HFFc6 (cell line): ENCODE results near the gene CD59. TPM values are rescaled to one million over a fixed set of nuclear protein-coding genes. Genes with fewer than 3 reads are reported as not detected.

ENCODE experiments used
- DNase-seq: peaks from one replicate; pipeline ENCODE4 v3.0.0-alpha.2; 2018
- H3K27ac Mint-ChIP-seq: 2 replicates; pipeline ENCODE4 v1.8.0; 2020; ENCODE audit warnings: mild to moderate bottlenecking, mixed read lengths
- H3K27me3 Mint-ChIP-seq: 2 replicates; pipeline ENCODE4 v1.8.0; 2021; ENCODE audit warnings: mild to moderate bottlenecking, moderate library complexity, mixed read lengths; ENCODE audit not compliant: insufficient read depth
- H3K36me3 Mint-ChIP-seq: 2 replicates; pipeline ENCODE4 v1.8.0; 2021; ENCODE audit warnings: low read depth, mixed read lengths
- H3K4me1 Mint-ChIP-seq: 2 replicates; pipeline ENCODE4 v1.8.0; 2020; ENCODE audit warnings: low read depth, mixed read lengths
- H3K4me3 Mint-ChIP-seq: 2 replicates; pipeline ENCODE4 v1.8.0; 2020; ENCODE audit warnings: mild to moderate bottlenecking, moderate library complexity, mixed read lengths
- H3K9me3 Mint-ChIP-seq: 2 replicates; pipeline ENCODE4 v1.8.0; 2020; ENCODE audit warnings: mild to moderate bottlenecking, mixed read lengths
- CTCF ChIP-seq: fragments of 200-600 bp; sonication (generic); IDR thresholded peaks from 2 replicates; pipeline ENCODE4 v1.5.0; 2021; ENCODE audit warnings: antibody characterized with exemption, mild to moderate bottlenecking
- total RNA-seq, 6 experiments: library from RNA; stranded (reverse); fragmentation: NEBNext Ultra II Directional; extraction: Animal tissue kit (Norgen Biotek cat#: 25700); gene quantifications; 2 replicates in 1 of 6; 3 replicates in 5 of 6; pipeline ENCODE4 v1.2.3, GENCODE V29; 2021

The CD59 gene
- total RNA-seq, 6 experiments from 2014 or later, result 1,095 to 1,408 (median 1,232) TPM

- Mint-ChIP-seq H3K4me3 (peak within 1 kb of the TSS; percentile 90), H3K36me3 (peaks cover 5% of the 10 kb centered on the region; the same call in 1 of the 2 replicates), H3K9me3 (no peaks in the 10 kb centered on the region), H3K4me1 (peaks cover 77% of the 10 kb centered on the region), H3K27me3 (peaks cover 7% of the 10 kb centered on the region), H3K27ac (peak within 1 kb of the TSS; percentile 96)
- no peak for TF ChIP-seq CTCF
- peak; percentile 85 for DNase-seq
Observed at GRCh38 chr11:33700502-33701271, 35.5 kb downstream of the CD59 start, which contains the start of gene C11orf91. TSS of gene C11orf91 (minus strand) at chr11:33700826. CDS start at chr11:33700740, 86 bp downstream.

GRCh38 chr11:33700063-33700501 lies 36.1 kb downstream of the CD59 start:
- H3K4me3 Mint-ChIP-seq, result peak overlapping the region; percentile 70
- no peak for TF ChIP-seq CTCF
- DNase-seq, result no peak
- peaks cover 77% of the 10 kb centered on the region for H3K4me1 Mint-ChIP-seq
- H3K36me3 Mint-ChIP-seq, result no peaks in the 10 kb centered on the region; the same call in 1 of the 2 replicates
- H3K27ac Mint-ChIP-seq, result peak overlapping the region; percentile 81
- H3K9me3 Mint-ChIP-seq, result no peaks in the 10 kb centered on the region
- peaks cover 7% of the 10 kb centered on the region for H3K27me3 Mint-ChIP-seq

GRCh38 chr11:33699515-33700062 lies 36.6 kb downstream of the CD59 start:
- Mint-ChIP-seq H3K4me3 (peak overlapping the region; percentile 70), H3K4me1 (peaks cover 77% of the 10 kb centered on the region), H3K27me3 (peaks cover 7% of the 10 kb centered on the region), H3K9me3 (no peaks in the 10 kb centered on the region), H3K36me3 (no peaks in the 10 kb centered on the region), H3K27ac (peak overlapping the region; percentile 81)
- TF ChIP-seq CTCF, result no peak
- DNase-seq, result no peak

- no peak for TF ChIP-seq CTCF
Observed at GRCh38 chr11:33698921-33699320, 37.3 kb downstream of the CD59 start.

GRCh38 chr11:33697997-33698396 lies 38.2 kb downstream of the CD59 start:
- Mint-ChIP-seq H3K4me3 (no peak overlapping the region), H3K27ac (no peak overlapping the region), H3K9me3 (no peaks in the 10 kb centered on the region), H3K27me3 (peaks cover 7% of the 10 kb centered on the region), H3K4me1 (peaks cover 77% of the 10 kb centered on the region), H3K36me3 (no peaks in the 10 kb centered on the region)
- DNase-seq, result no peak
- TF ChIP-seq CTCF, result no peak

More at GRCh38 chr11:33698921-33699320, 37.3 kb downstream of the CD59 start:
- no peak for DNase-seq
- Mint-ChIP-seq H3K4me1 (peaks cover 77% of the 10 kb centered on the region), H3K9me3 (no peaks in the 10 kb centered on the region), H3K36me3 (no peaks in the 10 kb centered on the region), H3K4me3 (no peak overlapping the region; the same call in 1 of the 2 replicates), H3K27me3 (peaks cover 7% of the 10 kb centered on the region), H3K27ac (no peak overlapping the region)
